EL (cell line): ENCODE data around the gene TBL1Y.
"Not testable (repeated sequence)": the region's sequence is repeated elsewhere in the genome, so short reads cannot be mapped to it uniquely, and the experiment has no call there.

ENCODE experiments used
- DNase-seq: peaks from one replicate; pipeline ENCODE4 v3.0.0-alpha.2; 2016

TBL1Y gene

GRCh38 chrY:6977783-6978182, 67.3 kb downstream of the TBL1Y start:
- DNase-seq, result no peak

- DNase-seq, result no peak
Observed at GRCh38 chrY:6983221-6983620, 72.7 kb downstream of the TBL1Y start.

GRCh38 chrY:6987811-6988210, 77.3 kb downstream of the TBL1Y start:
- no peak for DNase-seq

DNA sequence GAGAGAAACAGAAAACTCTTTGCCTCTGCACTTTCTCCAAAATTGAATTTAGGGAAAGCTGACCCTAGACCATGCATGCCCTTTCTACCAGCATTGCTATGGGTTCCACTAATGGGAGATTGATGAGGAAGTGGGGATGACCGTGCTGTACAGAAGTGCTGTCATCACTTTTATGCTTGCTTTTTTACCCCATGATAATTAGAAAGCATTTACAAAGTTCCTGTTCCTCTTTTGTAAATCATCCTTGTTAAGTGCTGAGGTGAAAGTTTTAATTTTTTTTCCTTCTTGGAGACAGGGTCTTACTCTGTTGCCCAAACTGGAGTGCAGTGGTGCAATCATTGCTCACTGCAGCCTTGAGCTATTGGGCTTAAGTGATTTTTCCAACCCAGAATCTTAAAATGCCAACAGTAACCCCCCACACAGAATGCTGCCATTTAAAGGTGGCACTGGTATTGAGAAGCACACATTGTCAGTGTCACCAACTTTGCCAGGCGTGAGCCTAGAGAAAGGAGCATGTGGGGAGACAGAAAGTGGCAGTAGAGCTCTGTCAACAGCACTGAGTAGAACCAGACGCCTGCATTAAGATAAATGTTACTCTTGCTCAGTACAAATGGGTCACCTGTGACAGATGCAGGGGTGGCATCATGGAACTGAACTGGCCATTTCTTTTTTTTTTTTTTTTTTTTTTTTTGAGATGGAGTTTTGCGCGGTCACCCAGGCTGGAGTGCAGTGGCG, 79.6 kb downstream of the TBL1Y start:
- no peak for DNase-seq

DNA sequence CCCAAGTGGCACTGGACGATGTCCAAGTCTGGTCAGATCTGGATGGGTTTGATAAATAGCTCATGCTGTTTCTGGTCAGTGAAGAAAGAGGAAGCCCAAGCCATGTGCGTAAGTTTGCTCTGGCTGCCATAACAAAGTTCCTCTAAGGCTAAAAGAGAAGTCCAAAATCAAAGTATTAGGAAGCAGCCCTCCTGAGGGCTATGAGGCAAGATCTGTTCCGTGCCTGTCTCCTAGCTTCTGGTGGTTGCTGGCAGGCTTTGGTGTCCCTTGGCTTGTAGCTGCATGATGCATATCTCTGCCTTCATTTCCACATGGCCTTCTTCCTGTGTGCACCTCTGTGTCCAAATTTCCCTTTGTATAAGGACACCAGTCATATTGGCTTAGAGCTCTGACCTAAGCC, 81.5 kb downstream of the TBL1Y start:
- DNase-seq, result no peak

- DNase-seq, result no peak
Observed at GRCh38 chrY:6995987-6996386, 85.5 kb downstream of the TBL1Y start.

DNA sequence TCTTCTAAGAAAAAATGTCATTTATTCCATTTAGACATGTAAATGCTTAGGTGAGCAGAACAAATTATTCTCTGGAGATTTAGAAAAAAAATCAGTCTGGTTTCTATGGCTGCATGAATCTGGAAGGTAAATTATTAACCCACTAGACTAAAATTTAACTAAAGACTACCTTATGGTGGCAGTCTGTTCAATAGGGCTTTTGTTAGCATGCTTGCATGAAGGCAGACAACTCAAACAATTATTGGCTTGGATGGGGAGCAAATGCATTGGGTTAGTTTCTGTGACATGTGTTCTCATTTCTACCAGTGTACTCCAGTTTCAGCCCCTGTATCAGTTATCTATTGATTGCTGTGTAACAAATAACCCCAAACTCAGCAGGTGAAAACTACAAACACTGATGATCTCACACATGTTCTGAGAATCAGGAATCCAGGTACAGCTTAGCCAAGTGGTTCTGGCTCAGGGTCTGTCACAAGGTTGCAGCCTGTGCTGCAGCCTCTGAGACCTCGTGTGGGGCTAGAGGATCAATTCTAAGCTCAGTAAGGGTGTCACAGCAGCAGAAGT, 87.1 kb downstream of the TBL1Y start:
- DNase-seq, result no peak

DNA sequence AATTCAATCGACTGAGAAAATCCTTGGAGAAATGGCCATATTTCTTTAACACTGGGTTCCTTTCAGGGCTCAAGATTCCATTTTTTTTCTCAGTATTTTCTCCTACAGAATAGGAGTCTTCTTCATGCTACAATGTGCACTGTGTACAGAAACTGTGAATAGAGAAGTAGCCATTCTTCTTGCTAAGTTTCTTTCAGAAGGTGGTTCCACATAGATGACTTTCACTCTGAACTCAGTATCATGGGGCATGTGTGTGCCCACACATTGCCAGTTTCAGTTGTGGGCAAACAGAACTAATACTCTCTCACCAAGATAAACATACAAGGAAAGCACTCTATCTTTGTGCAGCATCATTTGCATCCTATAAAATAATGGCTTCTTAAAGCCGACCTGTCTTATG, 89.4 kb downstream of the TBL1Y start:
- DNase-seq, result no peak

GRCh38 chrY:7002581-7002980, 92.1 kb downstream of the TBL1Y start:
- DNase-seq, result no peak

GRCh38 chrY:7007911-7008310, 97.4 kb downstream of the TBL1Y start:
- DNase-seq, result no peak

DNA sequence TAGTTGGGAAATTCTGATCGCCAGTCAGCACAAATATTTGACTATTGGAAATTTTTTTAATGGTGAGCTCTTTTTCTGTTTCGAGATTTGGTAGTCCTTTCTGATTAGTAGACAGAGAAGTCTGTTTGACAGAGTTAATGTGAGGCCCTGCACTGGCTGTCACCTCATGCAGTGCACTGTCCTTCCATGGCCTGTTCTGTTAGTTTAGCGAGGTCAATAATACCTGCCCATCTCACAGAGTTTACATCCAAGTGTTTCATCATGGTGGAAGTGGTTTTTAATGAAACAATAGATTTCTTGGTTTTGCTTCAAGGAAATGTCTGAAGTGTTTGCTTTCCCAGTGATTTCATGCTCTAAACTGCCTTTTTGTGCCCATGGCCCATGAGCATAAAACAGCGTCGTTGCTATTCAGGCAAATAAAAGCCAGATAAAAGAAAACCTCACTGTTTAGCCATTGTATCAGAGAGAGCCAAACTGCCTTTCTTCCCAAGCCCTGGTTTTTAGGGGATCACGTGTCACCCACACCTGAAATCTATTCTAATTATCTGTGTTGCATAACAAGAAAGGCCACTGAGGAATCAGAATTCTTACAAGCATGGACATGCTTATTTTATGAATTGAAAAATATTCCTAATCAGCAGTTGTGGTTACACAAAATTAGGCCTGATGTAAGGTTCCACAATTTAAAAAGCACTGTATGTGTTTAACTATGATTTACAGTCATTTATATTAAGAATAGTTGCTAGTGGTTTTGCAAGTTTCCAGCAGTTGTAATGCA, 98.3 kb downstream of the TBL1Y start:
- DNase-seq, result no peak

DNA sequence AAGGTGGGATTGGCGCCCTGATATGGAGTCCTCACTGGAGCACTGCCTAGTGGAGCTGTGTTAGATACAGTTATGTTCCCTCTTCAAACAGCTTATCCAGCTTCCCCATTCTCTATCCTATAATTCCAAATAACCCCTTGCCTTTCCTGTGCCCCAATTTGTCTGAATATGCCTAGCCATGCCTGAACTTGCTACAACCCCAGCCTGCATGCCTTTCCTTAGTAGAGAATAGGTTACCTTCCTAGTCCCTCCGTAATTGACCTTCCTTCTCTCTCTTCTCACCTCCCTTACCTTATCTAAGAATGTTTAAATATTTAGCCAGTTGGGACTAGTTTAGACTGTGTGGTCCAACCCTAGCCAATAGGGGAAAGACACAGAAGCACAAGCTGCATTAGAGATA, 102.6 kb downstream of the TBL1Y start:
- DNase-seq, result no peak

GRCh38 chrY:7016521-7016920, 106.0 kb downstream of the TBL1Y start:
- no peak for DNase-seq

GRCh38 chrY:7017244-7018080, 107.0 kb downstream of the TBL1Y start:
- DNase-seq, result no peak

DNA sequence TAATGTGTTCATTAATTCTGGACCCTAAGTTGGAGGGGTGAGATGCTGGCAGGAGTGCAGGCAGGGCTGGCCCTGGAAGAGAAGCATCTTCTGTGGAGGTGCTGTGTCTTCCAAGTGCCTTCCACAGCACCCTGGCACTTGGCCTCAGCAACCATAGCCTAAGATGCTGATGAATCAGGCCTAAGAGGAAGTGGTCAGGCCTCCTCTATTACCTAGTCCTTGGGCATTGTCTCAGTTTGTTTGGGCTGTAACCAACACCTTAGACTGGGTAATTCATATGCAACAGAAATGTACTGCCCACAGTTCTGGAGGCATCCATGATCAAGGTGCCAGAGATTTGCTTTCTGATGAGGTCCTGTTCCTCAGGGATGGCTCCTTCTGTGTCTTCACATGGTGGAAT, 128.5 kb downstream of the TBL1Y start:
- DNase-seq, result no peak

DNA sequence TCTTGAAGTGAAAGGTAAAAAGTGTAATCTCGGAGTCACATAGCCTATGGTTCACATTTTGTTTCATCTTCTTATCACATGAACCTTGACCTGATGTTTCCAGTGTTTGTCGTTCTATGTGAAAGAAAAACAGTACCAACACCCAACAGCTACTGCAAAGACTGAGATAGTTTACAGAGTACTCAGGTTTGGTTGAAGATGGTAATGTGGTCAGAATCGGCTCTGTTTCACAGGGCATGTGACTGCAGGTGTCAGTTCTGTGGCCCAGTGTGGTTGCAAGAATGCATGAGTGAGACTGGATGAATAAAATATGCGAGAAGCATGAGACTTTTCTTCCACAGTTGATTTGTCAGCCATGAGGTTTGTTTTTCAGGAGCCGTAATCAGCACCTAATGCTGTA, 130.2 kb downstream of the TBL1Y start:
- DNase-seq, result no peak

- no peak for DNase-seq
Observed at GRCh38 chrY:7041983-7042382, 131.5 kb downstream of the TBL1Y start.

DNA sequence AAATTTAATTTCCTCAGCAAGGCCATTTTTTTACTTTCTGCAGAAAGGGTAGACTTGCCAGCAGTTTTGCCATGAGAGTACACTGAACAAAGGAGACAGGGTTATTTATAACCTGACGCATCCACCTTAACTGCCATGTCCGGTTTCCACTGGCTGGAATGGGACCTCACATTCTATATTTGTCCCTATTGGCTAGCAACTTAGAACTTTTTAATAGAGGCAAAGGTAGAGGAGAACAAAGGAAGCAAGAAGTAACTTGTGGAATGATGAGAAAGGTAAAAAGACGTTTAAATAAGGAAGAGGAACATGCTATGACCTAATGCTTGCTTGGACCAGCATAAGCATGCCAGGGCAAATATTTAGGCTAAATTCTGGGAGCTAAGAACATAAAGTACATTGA, 142.0 kb downstream of the TBL1Y start:
- not testable (repeated sequence) for DNase-seq

GRCh38 chrY:7056886-7057285, 146.4 kb downstream of the TBL1Y start:
- DNase-seq, result no peak

DNA sequence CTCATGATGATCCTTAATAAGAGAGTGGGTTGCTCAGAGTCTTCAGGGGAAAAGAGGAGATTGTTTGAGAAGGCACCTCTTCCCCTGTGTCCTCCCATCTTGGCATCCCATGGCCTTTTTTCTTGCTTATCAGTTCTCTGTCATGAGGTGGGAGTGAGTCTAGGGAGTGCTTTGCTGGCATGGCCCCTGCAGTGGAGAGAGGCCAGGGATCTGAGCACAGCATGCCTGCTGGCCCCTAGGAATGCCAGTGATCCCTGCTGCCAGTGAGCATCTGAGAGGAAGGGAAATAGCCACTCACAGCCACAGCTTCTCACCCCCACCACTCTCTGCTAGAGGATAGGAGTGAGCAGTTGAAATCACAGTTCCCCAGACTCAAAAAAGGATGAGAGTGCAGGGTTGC, 168.2 kb downstream of the TBL1Y start:
- DNase-seq, result no peak

GRCh38 chrY:7080548-7080947, 170.1 kb downstream of the TBL1Y start:
- DNase-seq, result not testable (repeated sequence)

GRCh38 chrY:7085606-7086005, 175.1 kb downstream of the TBL1Y start:
- DNase-seq, result peak; percentile 26

- DNase-seq, result no peak
Observed at GRCh38 chrY:7092836-7093235, 182.3 kb downstream of the TBL1Y start.
